K562 treated with DMSO at 1 percent for 24 hours (cell line): ENCODE data around the gene RARG. TPM values are rescaled to one million over a fixed set of nuclear protein-coding genes. Genes with fewer than 3 reads are reported as not detected.

ENCODE experiments used
- total RNA-seq: library from RNA; unstranded; fragments of 300-600 nt; gene quantifications from 2 replicates; pipeline ENCODE4 v1.2.3, GENCODE V29; 2022; ENCODE audit warnings: low read depth; ENCODE audit not compliant: insufficient read depth

RARG gene
- total RNA-seq, result 5.7 and 8.1 TPM in 2 replicates

DNA sequence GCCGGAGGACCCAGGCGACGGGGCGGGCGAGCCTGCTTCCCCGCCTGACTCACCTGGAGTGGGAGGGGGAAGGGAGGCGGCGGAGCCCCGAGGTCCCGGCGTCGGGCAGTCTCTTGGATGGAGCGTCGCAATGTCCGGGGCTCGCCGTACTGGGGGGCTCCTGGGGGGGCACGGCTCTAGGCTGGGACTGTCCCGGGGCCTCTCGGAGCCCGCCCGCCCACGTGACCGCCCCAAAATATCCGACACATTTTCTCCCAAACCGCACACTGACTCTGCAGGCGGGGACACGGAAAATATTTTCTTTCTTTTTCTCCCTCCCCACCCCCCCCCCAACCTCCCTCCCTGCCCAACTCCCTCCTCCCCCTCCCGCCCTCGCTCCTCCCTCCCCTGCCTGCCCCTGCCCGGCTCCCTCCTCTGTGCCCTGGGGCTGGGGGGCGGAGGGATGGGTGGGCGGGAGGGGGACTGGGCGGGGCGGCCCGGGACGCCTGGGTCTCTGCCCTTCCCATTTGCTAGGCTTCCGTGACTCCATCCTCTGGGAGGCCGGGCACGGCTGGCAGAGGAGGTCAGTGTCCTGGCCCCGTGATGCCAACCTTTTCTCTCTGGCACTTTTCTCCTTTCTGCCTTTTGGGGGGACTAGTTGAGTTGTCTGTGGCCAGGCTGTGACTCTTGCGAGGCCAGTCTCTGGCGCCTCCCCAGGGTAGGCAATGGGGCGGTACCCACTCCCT, at the start of gene RARG:
Gene RARG, minus strand, starts transcription at position 289 of the 725 bp plus-strand sequence. CDS start 4,664 bp downstream, outside the sequence.

GRCh38 chr12:53267999-53268629, 36.1 kb upstream of the RARG start, which contains the start of gene ESPL1:
Gene ESPL1, plus strand, starts transcription at chr12:53268299. Its CDS starts 468 bp downstream, at chr12:53268767.

GRCh38 chr12:53207042-53207441, 25.0 kb downstream of the RARG start, which contains the start of gene ITGB7:
Gene ITGB7, minus strand, starts transcription at chr12:53207251. Its CDS starts 6,808 bp downstream, at chr12:53200443.

GRCh38 chr12:53180220-53180930, 51.6 kb downstream of the RARG start, which contains the start of the genes CSAD and ZNF740:
Gene CSAD, minus strand, starts transcription at chr12:53180925. Its CDS starts 7,455 bp downstream, at chr12:53173470.
Gene ZNF740, plus strand, starts transcription at chr12:53180722. Its CDS starts 1,262 bp downstream, at chr12:53181984.

Other genes starting within 250 kb of the RARG start
- gene EIF4B, start 225.8 kb downstream of the RARG start, total RNA-seq, result 250 and 262 TPM in 2 replicates
- 5.0 and 7.3 TPM in 2 replicates for gene TNS2, start 182.1 kb downstream of the RARG start, total RNA-seq
- 25.9 and 26.5 TPM in 2 replicates for gene SPRYD3, start 152.8 kb downstream of the RARG start, total RNA-seq
- 1.4 TPM in 1 of 2 replicates, not detected in the other for gene IGFBP6, start 134.5 kb downstream of the RARG start, total RNA-seq
- not detected in 2 replicates for gene SOAT2, start 128.7 kb downstream of the RARG start, total RNA-seq
- 17.8 and 19.3 TPM in 2 replicates for gene ZNF740, start 51.5 kb downstream of the RARG start, total RNA-seq
- gene CSAD, start 51.3 kb downstream of the RARG start, total RNA-seq, result 11.8 and 13.8 TPM in 2 replicates
- 1.4 and 1.6 TPM in 2 replicates for gene ITGB7, start 25.0 kb downstream of the RARG start, total RNA-seq
- 35.7 and 41.1 TPM in 2 replicates for gene ESPL1, start 36.1 kb upstream of the RARG start, total RNA-seq
- gene PFDN5, start 63.3 kb upstream of the RARG start, total RNA-seq, result 578 and 589 TPM in 2 replicates
- 4.4 and 6.6 TPM in 2 replicates for gene MYG1, start 67.5 kb upstream of the RARG start, total RNA-seq
- 76.6 and 87.2 TPM in 2 replicates for gene AAAS, start 89.4 kb upstream of the RARG start, total RNA-seq
- not detected in 2 replicates for gene SP7, start 104.1 kb upstream of the RARG start, total RNA-seq
- 28.2 and 29.2 TPM in 2 replicates for gene SP1, start 148.0 kb upstream of the RARG start, total RNA-seq
- 44.0 and 52.1 TPM in 2 replicates for gene AMHR2, start 191.6 kb upstream of the RARG start, total RNA-seq
- 257 and 263 TPM in 2 replicates for gene PRR13, start 209.5 kb upstream of the RARG start, total RNA-seq
- gene PCBP2, start 219.9 kb upstream of the RARG start, total RNA-seq, result 966 and 972 TPM in 2 replicates